Esophagus muscularis mucosa (tissue), 4 donors: ENCODE data around the gene TNFSF13.

Source experiments
- EP300 ChIP-seq: sonication (generic); formaldehyde crosslinking; IDR thresholded peaks from one replicate; pipeline ENCODE4 v1.6.1; 2017; ENCODE audit warnings: antibody characterized with exemption
- POLR2A ChIP-seq: fragments of 450-650 bp; IDR thresholded peaks from one replicate; pipeline ENCODE4 v1.6.1; 2017; ENCODE audit warnings: antibody characterized with exemption, moderate library complexity, mild to moderate bottlenecking, low read depth
- TF ChIP-seq, protein P1 (sequence below), 3 experiments: fragments of 200-600 bp in 2 of 3; fragments of 450-650 bp in 1 of 3; sonication (generic) in 2 of 3; IDR thresholded peaks; one replicate each; pipeline ENCODE4 v1.5.1; 2017 to 2019; ENCODE audit warnings: antibody characterized with exemption in 3 of 3, mild to moderate bottlenecking in 2 of 3, moderate library complexity in 1 of 3

DNA sequence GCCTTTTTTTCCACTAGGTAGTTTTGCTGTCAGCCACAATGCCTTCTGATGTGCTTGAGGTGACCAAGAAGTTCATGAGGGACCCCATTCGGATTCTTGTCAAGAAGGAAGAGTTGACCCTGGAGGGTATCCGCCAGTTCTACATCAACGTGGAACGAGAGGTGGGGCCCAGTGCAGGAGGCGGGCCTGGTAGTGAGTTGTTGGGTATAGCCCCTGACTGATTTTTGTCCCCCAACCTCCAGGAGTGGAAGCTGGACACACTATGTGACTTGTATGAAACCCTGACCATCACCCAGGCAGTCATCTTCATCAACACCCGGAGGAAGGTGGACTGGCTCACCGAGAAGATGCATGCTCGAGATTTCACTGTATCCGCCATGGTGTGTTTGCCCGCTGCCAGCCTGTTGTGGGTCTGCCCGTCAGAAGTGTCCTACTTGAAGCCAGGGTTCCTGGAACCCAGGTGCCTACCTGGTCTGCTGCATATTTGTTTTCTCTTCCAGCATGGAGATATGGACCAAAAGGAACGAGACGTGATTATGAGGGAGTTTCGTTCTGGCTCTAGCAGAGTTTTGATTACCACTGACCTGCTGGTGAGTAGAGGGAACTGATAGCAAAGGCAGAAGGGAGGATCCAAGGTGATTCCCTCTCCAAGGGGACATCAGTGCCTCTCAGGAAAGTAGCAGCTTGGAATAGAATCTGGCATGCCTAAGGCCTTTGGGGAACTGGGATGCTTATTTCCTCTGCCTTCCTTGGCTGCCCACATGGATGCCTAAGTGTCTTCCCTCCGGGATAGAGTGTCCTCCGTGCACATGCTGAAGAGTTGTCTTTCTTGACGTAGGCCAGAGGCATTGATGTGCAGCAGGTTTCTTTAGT, 19.0 kb downstream of the TNFSF13 start:
- TF ChIP-seq POLR2A (no peak), EP300 (no peak)
- TF ChIP-seq, protein P1, sequence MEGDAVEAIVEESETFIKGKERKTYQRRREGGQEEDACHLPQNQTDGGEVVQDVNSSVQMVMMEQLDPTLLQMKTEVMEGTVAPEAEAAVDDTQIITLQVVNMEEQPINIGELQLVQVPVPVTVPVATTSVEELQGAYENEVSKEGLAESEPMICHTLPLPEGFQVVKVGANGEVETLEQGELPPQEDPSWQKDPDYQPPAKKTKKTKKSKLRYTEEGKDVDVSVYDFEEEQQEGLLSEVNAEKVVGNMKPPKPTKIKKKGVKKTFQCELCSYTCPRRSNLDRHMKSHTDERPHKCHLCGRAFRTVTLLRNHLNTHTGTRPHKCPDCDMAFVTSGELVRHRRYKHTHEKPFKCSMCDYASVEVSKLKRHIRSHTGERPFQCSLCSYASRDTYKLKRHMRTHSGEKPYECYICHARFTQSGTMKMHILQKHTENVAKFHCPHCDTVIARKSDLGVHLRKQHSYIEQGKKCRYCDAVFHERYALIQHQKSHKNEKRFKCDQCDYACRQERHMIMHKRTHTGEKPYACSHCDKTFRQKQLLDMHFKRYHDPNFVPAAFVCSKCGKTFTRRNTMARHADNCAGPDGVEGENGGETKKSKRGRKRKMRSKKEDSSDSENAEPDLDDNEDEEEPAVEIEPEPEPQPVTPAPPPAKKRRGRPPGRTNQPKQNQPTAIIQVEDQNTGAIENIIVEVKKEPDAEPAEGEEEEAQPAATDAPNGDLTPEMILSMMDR (IDR thresholded peaks at IDR 0.05) = no peak
